RWPE1 (cell line): Measurements from ENCODE around the gene ATG4C.
"Not testable (repeated sequence)": the region's sequence is repeated elsewhere in the genome, so short reads cannot be mapped to it uniquely, and the experiment has no call there.

Source experiments
- CTCF ChIA-PET: fragments of 350-600 bp; sonication (Branson Sonifier 250); formaldehyde crosslinking; extraction: SDS; loops from one replicate; lab custom pipeline; 2021; lab: Yijun Ruan, JAX
- POLR2A ChIA-PET: fragments of 400-600 bp; formaldehyde crosslinking; extraction: SDS; loops from one replicate; lab custom pipeline; 2020; ENCODE audit warnings: antibody characterized with exemption; ENCODE audit not compliant: low non-redundant PET; lab: Yijun Ruan, JAX
- DNase-seq: peaks from one replicate; pipeline ENCODE4 v3.0.0; 2012; ENCODE audit warnings: low spot score
- H3K27ac ChIP-seq: fragments of 450-650 bp; 2 replicates; pipeline ENCODE4 v1.5.1; 2017
- CTCF ChIP-seq: fragments of 450-650 bp; conservative IDR thresholded peaks from 2 replicates; pipeline ENCODE4 v1.5.1; 2017; ENCODE audit warnings: low read depth, mild to moderate bottlenecking

ATG4C gene, protein sequence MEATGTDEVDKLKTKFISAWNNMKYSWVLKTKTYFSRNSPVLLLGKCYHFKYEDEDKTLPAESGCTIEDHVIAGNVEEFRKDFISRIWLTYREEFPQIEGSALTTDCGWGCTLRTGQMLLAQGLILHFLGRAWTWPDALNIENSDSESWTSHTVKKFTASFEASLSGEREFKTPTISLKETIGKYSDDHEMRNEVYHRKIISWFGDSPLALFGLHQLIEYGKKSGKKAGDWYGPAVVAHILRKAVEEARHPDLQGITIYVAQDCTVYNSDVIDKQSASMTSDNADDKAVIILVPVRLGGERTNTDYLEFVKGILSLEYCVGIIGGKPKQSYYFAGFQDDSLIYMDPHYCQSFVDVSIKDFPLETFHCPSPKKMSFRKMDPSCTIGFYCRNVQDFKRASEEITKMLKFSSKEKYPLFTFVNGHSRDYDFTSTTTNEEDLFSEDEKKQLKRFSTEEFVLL

GRCh38 chr1:62783736-62784508 lies at the start of gene ATG4C:
Gene ATG4C (plus strand): TSS chr1:62784132. CDS start chr1:62803787, 19,655 bp downstream.
- H3K27ac ChIP-seq, result peak within 1 kb of the TSS; percentile 90
- peak; percentile 95 for DNase-seq
- POLR2A ChIA-PET, result no interaction called here
- TF ChIP-seq CTCF, result no peak
- CTCF ChIA-PET, result no interaction called here

GRCh38 chr1:62735491-62736171 lies 48.3 kb upstream of the ATG4C start:
- TF ChIP-seq CTCF, result no peak
- ChIA-PET CTCF (interaction anchor here (0.6 to 1.3 kb wide), 3 partner anchors 11 to 377 kb away, joined by 4 to 7 read pairs (median 6); no protein-coding TSS in a partner anchor), POLR2A (no interaction called here)
- no peak for DNase-seq
- H3K27ac ChIP-seq, result no peak overlapping the region

DNA sequence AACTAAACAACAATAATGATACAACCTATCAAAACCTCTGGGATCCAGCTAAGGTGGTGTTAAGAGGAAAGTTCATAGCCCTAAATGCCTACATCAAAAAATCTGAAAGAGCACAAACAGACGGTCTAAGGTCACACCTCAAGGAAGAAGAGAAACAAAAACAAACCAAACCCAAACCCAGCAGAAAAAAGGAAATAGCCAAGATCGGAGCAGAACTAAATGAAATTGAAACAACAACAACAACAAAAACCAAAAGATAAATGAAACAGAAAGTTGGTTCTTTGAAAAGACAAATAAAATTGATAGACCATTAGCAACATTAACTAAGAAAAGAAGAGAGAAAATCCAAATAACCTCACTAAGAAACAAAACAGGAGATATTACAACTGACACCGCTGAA lies 43.2 kb upstream of the ATG4C start:
- DNase-seq, CTCF ChIA-PET, H3K27ac ChIP-seq, POLR2A ChIA-PET: not testable (repeated sequence)

GRCh38 chr1:62744611-62745577 lies 39.0 kb upstream of the ATG4C start:
- no peak for TF ChIP-seq CTCF
- ChIA-PET POLR2A (no interaction called here), CTCF (no interaction called here)
- H3K27ac ChIP-seq, result no peak overlapping the region
- no peak for DNase-seq

DNA sequence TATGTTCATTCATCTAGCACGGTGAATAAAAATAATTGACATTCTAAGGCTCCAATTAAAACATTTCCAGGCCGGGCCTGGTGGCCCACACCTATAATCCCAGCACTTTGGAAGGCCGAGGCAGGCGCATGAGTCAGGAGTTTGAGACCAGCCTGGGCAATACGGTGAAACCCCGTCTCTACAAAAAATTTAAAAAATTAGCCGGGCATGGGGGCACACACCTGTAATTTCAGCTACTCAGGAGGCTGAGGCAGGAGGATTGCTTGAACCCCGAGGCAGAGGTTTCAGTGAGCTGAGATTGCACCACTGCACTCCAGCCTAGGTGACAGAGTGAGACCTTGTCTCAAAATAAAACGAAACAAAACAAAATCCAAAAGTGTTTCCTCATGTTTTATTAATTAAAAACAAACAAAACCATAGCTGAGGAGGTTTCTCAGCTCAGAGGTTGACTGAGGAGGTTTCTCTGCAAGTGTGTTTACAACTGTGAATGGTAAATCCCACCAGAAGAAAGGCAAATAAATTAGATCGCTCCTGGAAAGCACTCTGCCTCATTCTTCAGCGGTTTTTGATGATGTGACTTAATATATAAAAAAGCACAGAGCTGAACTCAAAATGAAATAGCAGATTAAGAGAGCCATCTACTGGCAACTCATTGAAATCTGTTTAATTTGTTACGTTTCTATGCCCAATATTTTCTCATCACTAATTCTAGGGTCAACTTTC lies 37.7 kb upstream of the ATG4C start:
- peak; percentile 63 for TF ChIP-seq CTCF
- H3K27ac ChIP-seq, result no peak overlapping the region
- DNase-seq, result peak; percentile 32
- POLR2A ChIA-PET, result no interaction called here
- CTCF ChIA-PET, result interaction anchor here (0.6 to 2.7 kb wide), 13 partner anchors 10 to 664 kb away, joined by 3 to 20 read pairs (median 4); no protein-coding TSS in a partner anchor

DNA sequence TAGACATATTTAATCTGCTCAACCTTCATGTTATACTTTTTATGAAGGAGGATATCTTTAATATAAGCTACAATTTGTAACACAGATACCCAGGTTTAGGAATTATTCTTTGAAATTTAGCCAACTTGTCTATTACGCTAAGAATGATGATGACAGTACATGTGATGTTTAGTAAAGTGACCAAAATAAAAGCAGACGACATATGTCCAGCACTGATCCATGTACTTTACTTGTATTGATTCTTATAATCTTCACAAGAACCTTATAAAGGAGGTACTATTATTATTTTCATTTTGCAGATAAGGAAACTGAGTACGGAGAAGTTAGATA lies 37.2 kb upstream of the ATG4C start:
- POLR2A ChIA-PET, result no interaction called here
- TF ChIP-seq CTCF, result peak; percentile 36; the same call in 1 of the 2 replicates
- DNase-seq, result no peak
- CTCF ChIA-PET, result interaction anchor here (0.6 to 2.7 kb wide), 12 partner anchors 11 to 664 kb away, joined by 3 to 20 read pairs (median 4); no protein-coding TSS in a partner anchor
- no peak overlapping the region for H3K27ac ChIP-seq
